Fibroblast of lung (primary cell): ENCODE results near the gene ADA. TPM values are rescaled to one million over a fixed set of nuclear protein-coding genes. Genes with fewer than 3 reads are reported as not detected.

Experiments
- DNase-seq, 2 donors: peaks; one replicate each; pipeline versions ENCODE4 v3.0.0 to v3.0.0-alpha.2; 2010; ENCODE audit warnings: low read depth in 2 of 2
- H2AFZ ChIP-seq: 2 replicates; pipeline ENCODE4 v1.5.1; 2012; ENCODE audit warnings: low read length, control low read depth, inconsistent platforms
- H3K27ac ChIP-seq: 2 replicates; pipeline ENCODE4 v1.5.1; 2011; ENCODE audit warnings: low read length, control low read depth; ENCODE audit not compliant: insufficient read depth
- H3K27me3 ChIP-seq: 2 replicates; pipeline ENCODE4 v1.5.1; 2011; ENCODE audit warnings: mild to moderate bottlenecking, low read length; ENCODE audit not compliant: control insufficient read depth, insufficient read depth
- H3K36me3 ChIP-seq: 2 replicates; pipeline ENCODE4 v1.5.1; 2011; ENCODE audit warnings: low read length; ENCODE audit not compliant: control insufficient read depth, insufficient read depth
- H3K4me1 ChIP-seq: 2 replicates; pipeline ENCODE4 v1.5.1; 2011; ENCODE audit warnings: low read length; ENCODE audit not compliant: control insufficient read depth, insufficient read depth; ENCODE audit errors: extremely low read depth
- H3K4me2 ChIP-seq: 2 replicates; pipeline ENCODE4 v1.5.1; 2011; ENCODE audit warnings: low read length, control low read depth; ENCODE audit not compliant: insufficient read depth; ENCODE audit errors: extremely low read depth
- H3K4me3 ChIP-seq, 4 experiments: fragments of 200-600 bp in 1 of 4; sonication (generic) in 1 of 4; replicated peaks in 1 of 4; 2 replicates each; pipeline ENCODE4 v1.5.1; 2011 to 2016; ENCODE audit warnings: low read length in 4 of 4, low read depth in 3 of 4, mild to moderate bottlenecking in 3 of 4, control low read depth in 2 of 4, inconsistent platforms in 1 of 4, mixed read lengths in 1 of 4; ENCODE audit not compliant: insufficient read depth in 1 of 4; ENCODE audit errors: control extremely low read depth in 1 of 4
- H3K79me2 ChIP-seq: 2 replicates; pipeline ENCODE4 v1.5.1; 2012; ENCODE audit warnings: mild to moderate bottlenecking, low read length, inconsistent platforms; ENCODE audit not compliant: control insufficient read depth, insufficient read depth
- H3K9ac ChIP-seq: 2 replicates; pipeline ENCODE4 v1.5.1; 2011; ENCODE audit warnings: mild to moderate bottlenecking, low read length, control low read depth; ENCODE audit not compliant: insufficient read depth
- H3K9me3 ChIP-seq: 2 replicates; pipeline ENCODE4 v1.5.1; 2012; ENCODE audit warnings: low read depth, low read length; ENCODE audit not compliant: control insufficient read depth, insufficient read depth
- H4K20me1 ChIP-seq: 2 replicates; pipeline ENCODE4 v1.5.1; 2011; ENCODE audit warnings: low read length; ENCODE audit not compliant: control insufficient read depth, insufficient read depth; ENCODE audit errors: extremely low read depth
- CTCF ChIP-seq, 2 donors: IDR thresholded peaks in 1 of 2; conservative IDR thresholded peaks in 1 of 2; 1 replicate in 1 of 2; 2 replicates in 1 of 2; pipeline ENCODE4 v1.5.1; 2011 to 2012; ENCODE audit warnings: low read length in 2 of 2, control low read depth in 1 of 2, inconsistent platforms in 1 of 2, low read depth in 1 of 2, mild to moderate bottlenecking in 1 of 2
- EZH2 ChIP-seq: IDR thresholded peaks from 2 replicates; pipeline ENCODE4 v1.5.1; 2012; ENCODE audit warnings: low read length, control low read depth, mild to moderate bottlenecking; ENCODE audit errors: missing control alignments
- polyA plus RNA-seq, 2 donors: library from polyadenylated mRNA; depleted of rRNA in 1 of 2; stranded (reverse) in 1 of 2; unstranded in 1 of 2; fragments of >200 nt; gene quantifications; 2 replicates each; pipeline ENCODE4 v1.2.1, GENCODE V29; 2011 to 2012; ENCODE audit warnings: missing spikeins in 1 of 2
- total RNA-seq: library from RNA; depleted of rRNA; stranded (reverse); fragments of >200 nt; gene quantifications from 2 replicates; pipeline ENCODE4 v1.2.1, GENCODE V29; 2014

Gene ADA
- total and polyA plus RNA-seq, 2 donors (not counting 1 experiment from before 2014, with no cell fraction given) = 5.4 to 21.9 TPM

- Histone ChIP-seq H3K79me2 (no peaks in the 10 kb centered on the region), H3K4me1 (peaks cover 31% of the 10 kb centered on the region), H4K20me1 (no peaks in the 10 kb centered on the region), H3K4me3 (no peak overlapping the region), H3K27me3 (peaks cover 2% of the 10 kb centered on the region), H3K27ac (peak overlapping the region; percentile 58), H3K9me3 (no peaks in the 10 kb centered on the region), H3K36me3 (no peaks in the 10 kb centered on the region), H3K9ac (peak overlapping the region; percentile 22), H2AFZ (no peak overlapping the region), H3K4me2 (no peak overlapping the region)
- no peak for DNase-seq
- TF ChIP-seq EZH2 = no peak
- TF ChIP-seq CTCF (conservative IDR thresholded peaks at IDR 0.05 in 1 of 2, IDR thresholded peaks at IDR 0.05 in 1 of 2; ENCODE audit: low read depth in 1 of 2, low read length in 2 of 2) = no peak
Measured at GRCh38 chr20:44696315-44696714, 44.8 kb upstream of the ADA start.

GRCh38 chr20:44695674-44696300 lies 44.3 kb upstream of the ADA start:
- TF ChIP-seq CTCF (conservative IDR thresholded peaks at IDR 0.05 in 1 of 2, IDR thresholded peaks at IDR 0.05 in 1 of 2; ENCODE audit: low read depth in 1 of 2, low read length in 2 of 2) (no peak), EZH2 (no peak)
- peaks cover 2% of the 10 kb centered on the region for H3K27me3 ChIP-seq
- no peaks in the 10 kb centered on the region for H3K36me3 ChIP-seq
- H3K79me2 ChIP-seq = no peaks in the 10 kb centered on the region
- H2AFZ ChIP-seq = no peak overlapping the region
- no peak overlapping the region for H3K4me2 ChIP-seq
- no peaks in the 10 kb centered on the region for H4K20me1 ChIP-seq
- peak overlapping the region; percentile 22 for H3K9ac ChIP-seq
- no peaks in the 10 kb centered on the region for H3K9me3 ChIP-seq
- peaks cover 29% of the 10 kb centered on the region for H3K4me1 ChIP-seq
- H3K4me3 ChIP-seq = no peak overlapping the region
- peak overlapping the region; percentile 80 for H3K27ac ChIP-seq
- DNase-seq = peak; percentile 47 to 96

- TF ChIP-seq EZH2 = no peak
- no peak for TF ChIP-seq CTCF (conservative IDR thresholded peaks at IDR 0.05 in 1 of 2, IDR thresholded peaks at IDR 0.05 in 1 of 2; ENCODE audit: low read depth in 1 of 2, low read length in 2 of 2)
- Histone ChIP-seq H3K36me3 (no peaks in the 10 kb centered on the region), H3K79me2 (no peaks in the 10 kb centered on the region), H3K4me1 (peaks cover 29% of the 10 kb centered on the region), H3K4me2 (peak overlapping the region; percentile 33), H4K20me1 (no peaks in the 10 kb centered on the region), H3K27ac (peak overlapping the region; percentile 80), H3K4me3 (peak overlapping the region in 1 of 4 experiments; percentile 7), H2AFZ (no peak overlapping the region), H3K27me3 (peaks cover 2% of the 10 kb centered on the region), H3K9ac (peak overlapping the region; percentile 33), H3K9me3 (no peaks in the 10 kb centered on the region)
- DNase-seq = no peak
Measured at GRCh38 chr20:44695295-44695673, 43.8 kb upstream of the ADA start.
